ENCODE measurements around the gene KRT14.

- TF ChIP-seq, protein P1, sequence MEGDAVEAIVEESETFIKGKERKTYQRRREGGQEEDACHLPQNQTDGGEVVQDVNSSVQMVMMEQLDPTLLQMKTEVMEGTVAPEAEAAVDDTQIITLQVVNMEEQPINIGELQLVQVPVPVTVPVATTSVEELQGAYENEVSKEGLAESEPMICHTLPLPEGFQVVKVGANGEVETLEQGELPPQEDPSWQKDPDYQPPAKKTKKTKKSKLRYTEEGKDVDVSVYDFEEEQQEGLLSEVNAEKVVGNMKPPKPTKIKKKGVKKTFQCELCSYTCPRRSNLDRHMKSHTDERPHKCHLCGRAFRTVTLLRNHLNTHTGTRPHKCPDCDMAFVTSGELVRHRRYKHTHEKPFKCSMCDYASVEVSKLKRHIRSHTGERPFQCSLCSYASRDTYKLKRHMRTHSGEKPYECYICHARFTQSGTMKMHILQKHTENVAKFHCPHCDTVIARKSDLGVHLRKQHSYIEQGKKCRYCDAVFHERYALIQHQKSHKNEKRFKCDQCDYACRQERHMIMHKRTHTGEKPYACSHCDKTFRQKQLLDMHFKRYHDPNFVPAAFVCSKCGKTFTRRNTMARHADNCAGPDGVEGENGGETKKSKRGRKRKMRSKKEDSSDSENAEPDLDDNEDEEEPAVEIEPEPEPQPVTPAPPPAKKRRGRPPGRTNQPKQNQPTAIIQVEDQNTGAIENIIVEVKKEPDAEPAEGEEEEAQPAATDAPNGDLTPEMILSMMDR (conservative IDR thresholded peaks at IDR 0.05 in 1 of 2, IDR thresholded peaks at IDR 0.05 in 1 of 2; ENCODE audit: low read depth in 1 of 2, low read length in 2 of 2) = no peak
- no peak for TF ChIP-seq EZH2 (IDR thresholded peaks at IDR 0.05; ENCODE audit: low read length, missing control alignments)
These were observed 38.9 kb upstream of the KRT14 start for GRCh38 chr17:41625602-41626001.

Data from fibroblast of lung (primary cell).